ENCODE results near the gene CCDC142. TPM values are rescaled to one million over a fixed set of nuclear protein-coding genes. Genes with fewer than 3 reads are reported as not detected.

Gene CCDC142
- total and polyA plus RNA-seq, 9 of the 15 experiments (the other 6 are each of a cell fraction or from before 2014, with no cell fraction given): 0.55 to 11.7 (median 7.2) TPM

- FAIRE-seq (no peak), ATAC-seq (no peak), DNase-seq (ENCODE audit: extremely low read depth in 1 of 4, low spot score in 3 of 4) (no peak)
- in situ Hi-C loops (cut with MboI): no loop called here
- no peak overlapping the region for H2AFZ ChIP-seq (ENCODE audit: low read depth, low read length)
- H3K36me3 ChIP-seq (ENCODE audit: control insufficient read depth, insufficient read depth, low read length): no peaks in the 10 kb centered on the region
- ChIA-PET CTCF (ENCODE audit: low intra/inter-chr PET ratio) (no interaction called here), POLR2A (interaction anchor here (0.6 to 0.9 kb wide), 2 partner anchors 17 to 105 kb away, joined by 3 to 5 read pairs; partner anchors contain the start of genes AUP1 and HTRA2)
- H4K20me1 ChIP-seq (replicated peaks; ENCODE audit: control insufficient read depth, insufficient read depth, low read length): no peaks in the 10 kb centered on the region
- no peak overlapping the region for H3K4me3 ChIP-seq
- no TSS peak for BruUV-seq (replicated peaks)
- 59% methylated on average over 17 of the region's 36 CpGs for WGBS (ENCODE audit: insufficient coverage, low coverage, missing lambda C conversion rate)
- H3K9me1 ChIP-seq (ENCODE audit: control insufficient read depth, insufficient read depth, low read length): no peaks in the 10 kb centered on the region
- no peaks in the 10 kb centered on the region for H3K79me2 ChIP-seq (ENCODE audit: control insufficient read depth, insufficient read depth, low read length)
- H3K27ac ChIP-seq (ENCODE audit: extremely low read depth, low read depth, low read length): no peak overlapping the region
- no peak overlapping the region for H3K4me2 ChIP-seq (ENCODE audit: insufficient read depth, low read length)
- 0 out of 4 replicates have a peak overlapping the region, but pooled peaks of 1 of the 2 experiments have one; percentile 15 for H3K9ac ChIP-seq (ENCODE audit: insufficient read depth in 1 of 2, low read depth in 2 of 2, low read length in 2 of 2)
- TF ChIP-seq ZNF512 (tag; IDR thresholded peaks at IDR 0.05) (no peak), ZFPM2 (CRISPR knock-in tag; IDR thresholded peaks at IDR 0.05) (no peak), STAT6 (CRISPR knock-in tag; IDR thresholded peaks at IDR 0.05) (no peak)
- intact Hi-C loops (cut with micrococcal nuclease): no loop called here
- H3K27me3 ChIP-seq (ENCODE audit: control insufficient read depth in 2 of 2, insufficient read depth in 2 of 2, low read length in 2 of 2): no peaks in the 10 kb centered on the region
- H3K4me1 ChIP-seq (replicated peaks in 1 of 2; ENCODE audit: control insufficient read depth in 2 of 2, insufficient read depth in 2 of 2, low read length in 2 of 2): peaks cover 17 to 32% of the 10 kb centered on the region in 2 experiments; a peak in 4 of 5 replicates
- H3K9me3 ChIP-seq (replicated peaks; ENCODE audit: control insufficient read depth, insufficient read depth, low read depth, low read length): no peaks in the 10 kb centered on the region
Measured at GRCh38 chr2:74512744-74513604, 30.2 kb upstream of the CCDC142 start.

All from K562 (cell line).